Nephron (organoid): ENCODE measurements around the gene TCF4.

Experiments
- H3K27ac Mint-ChIP-seq, 3 experiments: 2 replicates each; pipeline ENCODE4 v1.8.0; 2020; ENCODE audit warnings: mixed read lengths in 3 of 3, mild to moderate bottlenecking in 2 of 3, moderate library complexity in 1 of 3
- H3K27me3 Mint-ChIP-seq: 2 replicates; pipeline ENCODE4 v1.8.0; 2021; ENCODE audit warnings: low read depth, mild to moderate bottlenecking, moderate library complexity, mixed read lengths
- H3K36me3 Mint-ChIP-seq: 2 replicates; pipeline ENCODE4 v1.8.0; 2020; ENCODE audit warnings: low read depth, mixed read lengths
- H3K4me1 Mint-ChIP-seq: 2 replicates; pipeline ENCODE4 v1.8.0; 2020; ENCODE audit warnings: mixed read lengths
- H3K4me3 Mint-ChIP-seq, 3 experiments: 2 replicates each; pipeline ENCODE4 v1.8.0; 2020; ENCODE audit warnings: mild to moderate bottlenecking in 3 of 3, mixed read lengths in 3 of 3, moderate library complexity in 2 of 3
- H3K9me3 Mint-ChIP-seq: 2 replicates; pipeline ENCODE4 v1.8.0; 2020; ENCODE audit warnings: mixed read lengths
- CTCF ChIP-seq, 3 experiments: fragments of 200-600 bp; sonication (generic); IDR thresholded peaks; one replicate each; pipeline ENCODE4 v1.5.0; 2021; ENCODE audit warnings: antibody characterized with exemption in 3 of 3; ENCODE audit not compliant: unreplicated experiment in 3 of 3

Gene TCF4

GRCh38 chr18:55515941-55516710 lies 71.9 kb downstream of the TCF4 start:
- H3K4me1 Mint-ChIP-seq, result peaks cover 1% of the 10 kb centered on the region
- no peaks in the 10 kb centered on the region for H3K27me3 Mint-ChIP-seq
- H3K4me3 Mint-ChIP-seq, result no peak overlapping the region
- peaks cover 14% of the 10 kb centered on the region for H3K36me3 Mint-ChIP-seq
- no peak overlapping the region for H3K27ac Mint-ChIP-seq
- H3K9me3 Mint-ChIP-seq, result no peaks in the 10 kb centered on the region
- no peak for TF ChIP-seq CTCF (IDR thresholded peaks at IDR 0.05; ENCODE audit: unreplicated experiment in 3 of 3)

DNA sequence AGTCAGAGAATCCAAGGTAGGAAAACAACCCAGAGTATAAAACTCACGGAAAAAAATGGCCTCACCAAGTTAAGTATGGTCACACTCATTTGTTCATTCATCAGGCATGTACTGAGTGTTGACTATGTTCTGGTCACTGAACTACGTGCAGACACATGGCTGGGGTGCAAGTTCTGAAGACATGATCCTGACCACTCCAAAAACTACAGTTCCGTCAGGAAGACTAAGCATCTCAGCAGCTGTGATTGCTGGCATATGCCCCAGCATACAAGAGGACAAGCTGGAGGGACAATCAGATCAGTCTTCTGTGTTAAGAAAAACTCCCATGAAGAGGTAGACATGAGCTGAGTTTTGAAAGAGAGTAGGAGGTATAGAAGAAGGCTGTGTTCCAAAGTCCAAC lies 72.8 kb downstream of the TCF4 start:
- TF ChIP-seq CTCF (IDR thresholded peaks at IDR 0.05; ENCODE audit: unreplicated experiment in 3 of 3), result no peak
- Mint-ChIP-seq H3K9me3 (no peaks in the 10 kb centered on the region), H3K27me3 (no peaks in the 10 kb centered on the region), H3K4me3 (no peak overlapping the region), H3K27ac (no peak overlapping the region), H3K36me3 (peaks cover 14% of the 10 kb centered on the region), H3K4me1 (peaks cover 10% of the 10 kb centered on the region)

- Mint-ChIP-seq H3K4me3 (no peak overlapping the region), H3K9me3 (no peaks in the 10 kb centered on the region), H3K4me1 (peaks cover 26% of the 10 kb centered on the region), H3K27me3 (no peaks in the 10 kb centered on the region), H3K36me3 (peaks cover 4% of the 10 kb centered on the region), H3K27ac (no peak overlapping the region)
- no peak for TF ChIP-seq CTCF (IDR thresholded peaks at IDR 0.05; ENCODE audit: unreplicated experiment in 3 of 3)
These were observed 74.8 kb downstream of the TCF4 start for GRCh38 chr18:55513161-55513560.

GRCh38 chr18:55511277-55511676 lies 76.7 kb downstream of the TCF4 start:
- H3K9me3 Mint-ChIP-seq, result no peaks in the 10 kb centered on the region
- no peak overlapping the region for H3K4me3 Mint-ChIP-seq
- H3K4me1 Mint-ChIP-seq, result peaks cover 34% of the 10 kb centered on the region
- H3K36me3 Mint-ChIP-seq, result no peaks in the 10 kb centered on the region
- no peak for TF ChIP-seq CTCF (IDR thresholded peaks at IDR 0.05; ENCODE audit: unreplicated experiment in 3 of 3)
- no peaks in the 10 kb centered on the region for H3K27me3 Mint-ChIP-seq
- H3K27ac Mint-ChIP-seq, result peak overlapping the region; percentile 83 to 93 (median 90)

GRCh38 chr18:55510809-55511208 lies 77.2 kb downstream of the TCF4 start:
- no peaks in the 10 kb centered on the region for H3K9me3 Mint-ChIP-seq
- H3K27ac Mint-ChIP-seq, result peak overlapping the region; percentile 83 to 93 (median 90)
- H3K4me1 Mint-ChIP-seq, result peaks cover 34% of the 10 kb centered on the region
- no peak for TF ChIP-seq CTCF (IDR thresholded peaks at IDR 0.05; ENCODE audit: unreplicated experiment in 3 of 3)
- no peaks in the 10 kb centered on the region for H3K36me3 Mint-ChIP-seq
- peak overlapping the region in 1 of 3 experiments; percentile 8 for H3K4me3 Mint-ChIP-seq
- H3K27me3 Mint-ChIP-seq, result no peaks in the 10 kb centered on the region
